Adrenal gland (tissue), 12 donors: ENCODE results near the gene ZDHHC14. TPM values are rescaled to one million over a fixed set of nuclear protein-coding genes. Genes with fewer than 3 reads are reported as not detected.

Source experiments
- DNase-seq, 7 donors: peaks; one replicate each; pipeline ENCODE4 v3.0.0-alpha.2; 2019 to 2020
- H3K27ac ChIP-seq, 5 donors: fragments of 200-600 bp; sonication (generic) in 4 of 5; 1 replicate in 3 of 5; 2 replicates in 2 of 5; pipeline versions ENCODE4 v1.5.1 to v1.8.0; 2016 to 2020; ENCODE audit warnings: mild to moderate bottlenecking in 1 of 5
- H3K27me3 ChIP-seq: fragments of 200-600 bp; 2 replicates; pipeline ENCODE4 v1.8.0; 2021
- H3K36me3 ChIP-seq, 2 donors: fragments of 200-600 bp; replicated peaks in 1 of 2; 1 replicate in 1 of 2; 2 replicates in 1 of 2; pipeline versions ENCODE4 v1.5.1 to v1.8.0; 2018 to 2022
- H3K4me1 ChIP-seq, 2 donors: fragments of 200-600 bp; replicated peaks in 1 of 2; 1 replicate in 1 of 2; 2 replicates in 1 of 2; pipeline versions ENCODE4 v1.5.1 to v1.8.0; 2018 to 2021
- H3K4me3 ChIP-seq, 4 donors: fragments of 200-600 bp; sonication (generic) in 3 of 4; one replicate each; pipeline ENCODE4 v1.5.1; 2016 to 2018
- H3K9me3 ChIP-seq, 3 donors: fragments of 200-600 bp; sonication (generic) in 1 of 3; replicated peaks in 1 of 3; 1 replicate in 2 of 3; 2 replicates in 1 of 3; pipeline versions ENCODE4 v1.5.1 to v1.8.0; 2016 to 2021
- POLR2A ChIP-seq, 2 donors: fragments of 450-650 bp; IDR thresholded peaks; one replicate each; pipeline ENCODE4 v1.6.1; 2017; ENCODE audit warnings: antibody characterized with exemption in 2 of 2, mild to moderate bottlenecking in 2 of 2, moderate library complexity in 1 of 2
- WGBS, 4 donors: extraction: QIAGEN DNeasy Blood & Tissue Kit in 2 of 4; methylation state at CpG; one replicate each; pipeline versions ENCODE4 v1.1.5 to v1.1.7; 2013 to 2017; 5-methylcytosine and 5-hydroxymethylcytosine counted together
- intact Hi-C, 2 donors: fragments of 100-400 bp; cut with DNase I; formaldehyde crosslinking; loops; one replicate each; pipeline versions ENCODE4 v1.14.1 to v1.15.0; 2022 to 2023
- polyA plus RNA-seq, 3 donors: library from polyadenylated mRNA; stranded (reverse); fragments of 200-250 nt in 2 of 3; fragments of 350-450 nt in 1 of 3; fragmentation: Illumina TruSeq in 1 of 3; extraction: RNeasy Lipid Tissue Mini Kit (QIAGEN cat#74804) in 1 of 3; gene quantifications; one replicate each; pipeline ENCODE4 v1.2.3, GENCODE V29; 2013 to 2014
- total RNA-seq, 9 donors: library from RNA; depleted of rRNA in 4 of 9; stranded (reverse); fragments of >200 nt in 4 of 9; fragments of 120-200 nt in 1 of 9; fragmentation: NEBNext Ultra II Directional in 1 of 9; extraction: Animal tissue kit (Norgen Biotek cat#: 25700) in 1 of 9; gene quantifications; one replicate each; pipeline versions ENCODE4 v1.1.0 to v1.2.4, GENCODE V29; 2013 to 2023
- TF ChIP-seq, protein P1 (sequence below), 6 experiments: fragments of 450-650 bp in 4 of 6; fragments of 200-600 bp in 2 of 6; sonication (generic) in 1 of 6; IDR thresholded peaks; 1 replicate in 5 of 6; 2 replicates in 1 of 6; pipeline versions ENCODE4 v1.5.1 to v1.8.0; 2016 to 2021; ENCODE audit warnings: antibody characterized with exemption in 6 of 6, mild to moderate bottlenecking in 2 of 6, moderate library complexity in 1 of 6
- donor health status: healthy with polysubstance abuse.
- donor health status: Bipolar disorder and iron deficiency.
- donor health status: DM: yes; HTN: yes; CAD: no.
- donor health status: DM: no; HTN: no; CAD: no.
- donor health status: DM: no; HTN: no; CAD: no.
- donor health status: DM: yes; HTN: yes; CAD: no.

ZDHHC14 gene
- total and polyA plus RNA-seq, 12 donors: 3.8 to 14.3 (median 8.8) TPM

DNA sequence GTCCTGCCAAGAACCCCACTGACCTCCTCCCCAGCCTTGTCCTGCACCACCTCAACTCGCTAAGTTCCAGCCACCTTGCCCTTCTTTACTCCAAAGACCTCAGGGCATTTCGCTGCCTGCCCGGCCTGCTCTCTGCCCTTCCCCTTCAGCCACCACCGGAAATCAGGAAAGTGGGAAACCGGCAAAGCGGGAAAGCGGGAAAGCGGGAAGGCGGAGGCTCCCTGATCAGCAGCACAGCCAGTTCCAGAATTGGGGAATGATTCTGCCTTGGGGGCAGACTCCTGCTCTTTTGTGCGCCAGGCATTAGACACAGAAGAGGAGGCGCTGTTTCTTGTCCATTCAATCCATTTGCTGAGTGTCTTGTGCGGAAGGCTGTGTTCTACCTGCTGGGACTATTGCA is 111.3 kb downstream of the ZDHHC14 start:
- intact Hi-C loops: no loop called here
- Histone ChIP-seq H3K36me3 (no peaks in the 10 kb centered on the region), H3K4me3 (no peak overlapping the region), H3K27ac (no peak overlapping the region), H3K4me1 (no peaks in the 10 kb centered on the region), H3K9me3 (no peaks in the 10 kb centered on the region), H3K27me3 (no peaks in the 10 kb centered on the region)
- DNase-seq: no peak
- TF ChIP-seq POLR2A (IDR thresholded peaks at IDR 0.05): no peak
- TF ChIP-seq, protein P1, sequence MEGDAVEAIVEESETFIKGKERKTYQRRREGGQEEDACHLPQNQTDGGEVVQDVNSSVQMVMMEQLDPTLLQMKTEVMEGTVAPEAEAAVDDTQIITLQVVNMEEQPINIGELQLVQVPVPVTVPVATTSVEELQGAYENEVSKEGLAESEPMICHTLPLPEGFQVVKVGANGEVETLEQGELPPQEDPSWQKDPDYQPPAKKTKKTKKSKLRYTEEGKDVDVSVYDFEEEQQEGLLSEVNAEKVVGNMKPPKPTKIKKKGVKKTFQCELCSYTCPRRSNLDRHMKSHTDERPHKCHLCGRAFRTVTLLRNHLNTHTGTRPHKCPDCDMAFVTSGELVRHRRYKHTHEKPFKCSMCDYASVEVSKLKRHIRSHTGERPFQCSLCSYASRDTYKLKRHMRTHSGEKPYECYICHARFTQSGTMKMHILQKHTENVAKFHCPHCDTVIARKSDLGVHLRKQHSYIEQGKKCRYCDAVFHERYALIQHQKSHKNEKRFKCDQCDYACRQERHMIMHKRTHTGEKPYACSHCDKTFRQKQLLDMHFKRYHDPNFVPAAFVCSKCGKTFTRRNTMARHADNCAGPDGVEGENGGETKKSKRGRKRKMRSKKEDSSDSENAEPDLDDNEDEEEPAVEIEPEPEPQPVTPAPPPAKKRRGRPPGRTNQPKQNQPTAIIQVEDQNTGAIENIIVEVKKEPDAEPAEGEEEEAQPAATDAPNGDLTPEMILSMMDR (IDR thresholded peaks at IDR 0.05): no peak
- 90 to 96% (median 93%) methylated on average over 12 of the region's 12 CpGs for WGBS, 4 donors

DNA sequence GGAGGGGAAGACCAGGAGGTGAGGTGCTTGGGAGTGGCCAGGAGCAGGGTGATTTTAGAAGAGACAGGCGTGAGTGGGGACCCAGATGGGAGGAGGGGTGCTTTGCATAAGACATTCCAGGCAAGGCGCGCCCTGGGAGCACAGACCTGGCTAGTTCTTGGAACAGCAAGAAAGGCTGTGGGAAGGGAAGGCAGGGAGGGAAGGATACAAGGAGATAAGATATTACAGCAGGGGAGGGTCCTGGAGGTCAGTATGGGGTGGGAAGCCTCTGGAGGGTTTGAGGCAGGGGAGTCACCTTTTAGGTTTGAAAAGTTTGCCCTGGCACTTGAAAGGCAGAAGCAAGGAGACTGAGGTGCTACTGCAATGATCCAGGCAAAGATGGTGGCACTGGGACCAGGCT is 111.8 kb downstream of the ZDHHC14 start:
- H3K4me1 ChIP-seq: no peaks in the 10 kb centered on the region
- no peaks in the 10 kb centered on the region for H3K9me3 ChIP-seq
- no peak for DNase-seq
- H3K4me3 ChIP-seq: no peak overlapping the region
- no peaks in the 10 kb centered on the region for H3K36me3 ChIP-seq
- WGBS, 4 donors: 94 to 100% (median 100%) methylated on average over 3 of the region's 3 CpGs
- no peak for TF ChIP-seq POLR2A (IDR thresholded peaks at IDR 0.05)
- TF ChIP-seq, protein P1 (IDR thresholded peaks at IDR 0.05): no peak
- no peak overlapping the region for H3K27ac ChIP-seq
- intact Hi-C loops: no loop called here
- H3K27me3 ChIP-seq: no peaks in the 10 kb centered on the region

DNA sequence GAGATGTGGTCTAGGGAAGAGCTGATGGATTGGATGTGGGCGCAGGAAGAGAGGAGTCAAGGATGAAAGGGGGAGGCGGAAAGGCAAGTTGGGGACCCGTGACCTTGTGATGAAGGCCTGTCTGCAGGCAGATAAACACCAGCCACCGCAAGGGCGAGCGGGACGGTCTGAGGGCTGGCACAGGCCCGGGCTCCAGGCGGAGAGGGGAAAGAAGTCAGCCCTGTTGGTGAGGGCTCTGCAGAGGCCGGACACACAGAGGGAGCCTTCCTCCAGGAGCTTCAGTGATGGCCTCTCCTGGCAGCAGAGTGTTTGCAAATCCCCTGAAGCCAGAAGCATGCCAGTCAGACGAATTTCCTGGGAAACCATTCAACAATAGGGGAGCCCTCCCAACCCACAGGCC is 112.2 kb downstream of the ZDHHC14 start:
- Histone ChIP-seq H3K36me3 (no peaks in the 10 kb centered on the region), H3K27ac (no peak overlapping the region), H3K4me3 (no peak overlapping the region), H3K4me1 (no peaks in the 10 kb centered on the region), H3K27me3 (no peaks in the 10 kb centered on the region), H3K9me3 (no peaks in the 10 kb centered on the region)
- DNase-seq: no peak
- intact Hi-C loops: no loop called here
- TF ChIP-seq, protein P1 (IDR thresholded peaks at IDR 0.05): no peak
- no peak for TF ChIP-seq POLR2A (IDR thresholded peaks at IDR 0.05)
- 89 to 96% (median 92%) methylated on average over 8 to 11 of the region's 11 CpGs for WGBS, 4 donors

DNA sequence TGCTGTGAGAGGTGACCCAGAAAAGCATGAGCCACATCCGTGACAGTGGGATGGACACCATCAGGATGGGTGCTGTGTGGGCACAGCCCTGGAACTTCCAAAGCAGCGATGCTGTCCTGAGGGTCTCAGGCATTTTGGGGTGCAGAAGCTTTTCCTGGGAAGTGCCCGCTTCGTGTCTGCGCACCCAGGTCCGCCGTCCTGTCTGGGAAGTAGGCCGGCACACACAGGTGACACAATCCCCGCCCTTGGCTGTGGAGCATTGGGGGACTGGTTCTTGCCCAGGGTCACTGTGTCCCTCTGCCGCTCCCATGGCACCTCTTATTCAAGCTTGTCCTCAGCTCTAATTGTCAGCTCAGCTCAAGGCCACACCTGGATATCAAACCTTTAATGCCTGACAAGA is 112.6 kb downstream of the ZDHHC14 start:
- no peak overlapping the region for H3K4me3 ChIP-seq
- intact Hi-C loops: no loop called here
- no peaks in the 10 kb centered on the region for H3K36me3 ChIP-seq
- no peaks in the 10 kb centered on the region for H3K27me3 ChIP-seq
- H3K27ac ChIP-seq: no peak overlapping the region
- 98 to 100% (median 98%) methylated on average over 8 to 10 of the region's 10 CpGs for WGBS, 4 donors
- no peak for TF ChIP-seq POLR2A (IDR thresholded peaks at IDR 0.05)
- TF ChIP-seq, protein P1 (IDR thresholded peaks at IDR 0.05): no peak
- H3K4me1 ChIP-seq: no peaks in the 10 kb centered on the region
- H3K9me3 ChIP-seq: no peaks in the 10 kb centered on the region
- DNase-seq: no peak
